Neural cell (in vitro differentiated cells): ENCODE data around the gene PGAP6.

Experiments used
- EP300 ChIP-seq: fragments of 450-650 bp; conservative IDR thresholded peaks from 2 replicates; pipeline ENCODE4 v1.6.1; 2014; ENCODE audit warnings: antibody characterized with exemption, mild to moderate bottlenecking, moderate library complexity; ENCODE audit not compliant: poor library complexity, severe bottlenecking
- EZH2 ChIP-seq: fragments of 200-600, 300-800 bp; shearing (Covaris generic), sonication (generic); IDR thresholded peaks from 2 replicates; pipeline ENCODE4 v1.6.1; 2014; ENCODE audit warnings: antibody characterized with exemption, low read length, borderline replicate concordance, mild to moderate bottlenecking; ENCODE audit not compliant: insufficient read depth, poor library complexity, severe bottlenecking
- MXI1 ChIP-seq: fragments of 450-650 bp; conservative IDR thresholded peaks from 2 replicates; pipeline ENCODE4 v1.6.1; 2014; ENCODE audit warnings: antibody characterized with exemption, mild to moderate bottlenecking; ENCODE audit not compliant: poor library complexity, severe bottlenecking
- POLR2AphosphoS5 ChIP-seq: IDR thresholded peaks from 2 replicates; pipeline ENCODE4 v1.6.1; 2012
- RAD21 ChIP-seq: fragments of 450-650 bp; conservative IDR thresholded peaks from 2 replicates; pipeline ENCODE4 v1.6.1; 2014; ENCODE audit warnings: antibody characterized with exemption, mild to moderate bottlenecking, moderate library complexity
- SMC3 ChIP-seq: fragments of 450-650 bp; conservative IDR thresholded peaks from 2 replicates; pipeline ENCODE4 v1.6.1; 2014; ENCODE audit warnings: antibody characterized with exemption, mild to moderate bottlenecking, moderate library complexity; ENCODE audit not compliant: poor library complexity
- TAF1 ChIP-seq: IDR thresholded peaks from 2 replicates; pipeline ENCODE4 v1.6.1; 2012; ENCODE audit warnings: low read depth
- TF ChIP-seq, protein P1 (sequence below): fragments of 450-650 bp; IDR thresholded peaks from 2 replicates; pipeline ENCODE4 v1.5.1; 2014; ENCODE audit warnings: antibody characterized with exemption, mild to moderate bottlenecking, moderate library complexity; ENCODE audit not compliant: poor library complexity, severe bottlenecking

DNA sequence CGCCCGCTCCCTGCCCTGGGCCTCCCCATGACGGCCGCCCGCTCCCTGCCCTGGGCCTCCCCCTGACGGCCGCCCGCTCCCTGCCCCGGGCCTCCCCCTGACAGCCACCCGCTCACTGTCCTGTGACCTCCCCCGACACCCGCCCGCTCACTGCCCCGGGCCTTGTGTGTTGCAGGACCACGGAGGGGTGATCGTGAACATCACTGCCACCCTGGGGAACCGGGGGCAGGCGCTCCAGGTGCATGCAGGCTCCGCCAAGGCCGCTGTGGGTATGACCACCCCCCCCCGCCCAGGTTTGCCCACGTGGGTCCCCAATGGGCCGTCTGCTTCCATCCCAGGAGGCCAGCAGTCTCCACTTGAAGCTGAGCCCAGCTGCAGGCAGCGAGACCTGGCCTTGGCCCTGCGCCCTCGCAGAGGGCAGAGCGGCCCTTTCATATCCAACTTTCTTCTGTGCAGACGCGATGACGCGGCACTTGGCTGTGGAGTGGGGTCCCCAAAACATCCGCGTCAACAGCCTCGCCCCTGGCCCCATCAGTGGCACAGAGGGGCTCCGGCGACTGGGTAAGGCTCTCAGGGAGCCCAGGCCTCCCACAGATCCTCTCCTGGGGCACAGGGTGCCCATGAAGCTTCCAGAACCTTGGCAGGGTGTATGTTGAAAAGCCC is 28.9 kb upstream of the PGAP6 start:
- TF ChIP-seq, protein P1, sequence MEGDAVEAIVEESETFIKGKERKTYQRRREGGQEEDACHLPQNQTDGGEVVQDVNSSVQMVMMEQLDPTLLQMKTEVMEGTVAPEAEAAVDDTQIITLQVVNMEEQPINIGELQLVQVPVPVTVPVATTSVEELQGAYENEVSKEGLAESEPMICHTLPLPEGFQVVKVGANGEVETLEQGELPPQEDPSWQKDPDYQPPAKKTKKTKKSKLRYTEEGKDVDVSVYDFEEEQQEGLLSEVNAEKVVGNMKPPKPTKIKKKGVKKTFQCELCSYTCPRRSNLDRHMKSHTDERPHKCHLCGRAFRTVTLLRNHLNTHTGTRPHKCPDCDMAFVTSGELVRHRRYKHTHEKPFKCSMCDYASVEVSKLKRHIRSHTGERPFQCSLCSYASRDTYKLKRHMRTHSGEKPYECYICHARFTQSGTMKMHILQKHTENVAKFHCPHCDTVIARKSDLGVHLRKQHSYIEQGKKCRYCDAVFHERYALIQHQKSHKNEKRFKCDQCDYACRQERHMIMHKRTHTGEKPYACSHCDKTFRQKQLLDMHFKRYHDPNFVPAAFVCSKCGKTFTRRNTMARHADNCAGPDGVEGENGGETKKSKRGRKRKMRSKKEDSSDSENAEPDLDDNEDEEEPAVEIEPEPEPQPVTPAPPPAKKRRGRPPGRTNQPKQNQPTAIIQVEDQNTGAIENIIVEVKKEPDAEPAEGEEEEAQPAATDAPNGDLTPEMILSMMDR = no peak
- TF ChIP-seq EZH2 (no peak), RAD21 (no peak), EP300 (no peak), TAF1 (no peak), MXI1 (no peak), SMC3 (no peak), POLR2AphosphoS5 (no peak)
